ENCODE results near the gene TDRD7. TPM values are rescaled to one million over a fixed set of nuclear protein-coding genes. Genes with fewer than 3 reads are reported as not detected.

The TDRD7 gene
- polyA plus RNA-seq, 1 donor (not counting 4 experiments of a cell fraction or from before 2014, with no cell fraction given): 10.5 TPM

GRCh38 chr9:97386265-97386633 lies 25.6 kb upstream of the TDRD7 start:
- DNase-seq (ENCODE audit: low read depth, low spot score): no peak
- no peak overlapping the region for H3K27ac ChIP-seq (ENCODE audit: control insufficient read depth, insufficient read depth, low read length)
- H2AFZ ChIP-seq (ENCODE audit: control insufficient read depth, low read length): no peak overlapping the region
- dilution Hi-C loops (cut with MboI; ENCODE audit: extremely low pct_ligation_motif_present, low sequenced_read_pairs): no loop called here
- no peak overlapping the region for H3K4me2 ChIP-seq (ENCODE audit: control insufficient read depth, extremely low read depth, insufficient read depth, low read depth, low read length)
- H3K27me3 ChIP-seq (ENCODE audit: control insufficient read depth, extremely low read depth, insufficient read depth, low read length): peaks cover 6% of the 10 kb centered on the region
- TF ChIP-seq CTCF (optimal IDR thresholded peaks at IDR 0.05 in 1 of 3, IDR thresholded peaks at IDR 0.05 in 1 of 3, conservative IDR thresholded peaks at IDR 0.05 in 1 of 3; ENCODE audit: extremely low read depth in 1 of 3, insufficient read depth in 2 of 3, low read length in 3 of 3): no peak
- TF ChIP-seq EZH2 (IDR thresholded peaks at IDR 0.05; ENCODE audit: low read length): no peak
- no peaks in the 10 kb centered on the region for H3K79me2 ChIP-seq (ENCODE audit: control insufficient read depth, insufficient read depth, low read length)
- H3K36me3 ChIP-seq (ENCODE audit: control insufficient read depth in 2 of 2, extremely low read depth in 1 of 2, insufficient read depth in 2 of 2, low read length in 2 of 2): no peaks in the 10 kb centered on the region
- no peak overlapping the region for H3K9ac ChIP-seq (ENCODE audit: control insufficient read depth, extremely low read depth, insufficient read depth, low read length)
- H4K20me1 ChIP-seq (ENCODE audit: control insufficient read depth, extremely low read depth, insufficient read depth, low read length): no peaks in the 10 kb centered on the region
- no peak overlapping the region for H3K4me3 ChIP-seq (ENCODE audit: control insufficient read depth in 2 of 3, extremely low read depth in 1 of 3, insufficient read depth in 2 of 3, low read depth in 1 of 3, low read length in 3 of 3)
- FAIRE-seq: no peak
- no peaks in the 10 kb centered on the region for H3K9me3 ChIP-seq (ENCODE audit: control insufficient read depth, low read depth, low read length)
- no peaks in the 10 kb centered on the region for H3K4me1 ChIP-seq (ENCODE audit: control insufficient read depth, extremely low read depth, insufficient read depth, low read length)
- H3K9me1 ChIP-seq (ENCODE audit: control insufficient read depth, extremely low read depth, insufficient read depth, low read length): no peaks in the 10 kb centered on the region

GRCh38 chr9:97386733-97387503 lies 25.0 kb upstream of the TDRD7 start:
- Histone ChIP-seq H3K36me3 (ENCODE audit: control insufficient read depth in 2 of 2, extremely low read depth in 1 of 2, insufficient read depth in 2 of 2, low read length in 2 of 2) (no peaks in the 10 kb centered on the region), H3K9me3 (ENCODE audit: control insufficient read depth, low read depth, low read length) (no peaks in the 10 kb centered on the region), H3K4me2 (ENCODE audit: control insufficient read depth, extremely low read depth, insufficient read depth, low read depth, low read length) (no peak overlapping the region), H3K4me1 (ENCODE audit: control insufficient read depth, extremely low read depth, insufficient read depth, low read length) (no peaks in the 10 kb centered on the region), H3K4me3 (ENCODE audit: control insufficient read depth in 2 of 3, extremely low read depth in 1 of 3, insufficient read depth in 2 of 3, low read depth in 1 of 3, low read length in 3 of 3) (no peak overlapping the region), H3K9me1 (ENCODE audit: control insufficient read depth, extremely low read depth, insufficient read depth, low read length) (no peaks in the 10 kb centered on the region), H3K9ac (ENCODE audit: control insufficient read depth, extremely low read depth, insufficient read depth, low read length) (no peak overlapping the region), H3K27me3 (ENCODE audit: control insufficient read depth, extremely low read depth, insufficient read depth, low read length) (peaks cover 6% of the 10 kb centered on the region), H4K20me1 (ENCODE audit: control insufficient read depth, extremely low read depth, insufficient read depth, low read length) (no peaks in the 10 kb centered on the region), H3K27ac (ENCODE audit: control insufficient read depth, insufficient read depth, low read length) (no peak overlapping the region), H2AFZ (ENCODE audit: control insufficient read depth, low read length) (no peak overlapping the region), H3K79me2 (ENCODE audit: control insufficient read depth, insufficient read depth, low read length) (no peaks in the 10 kb centered on the region)
- FAIRE-seq (no peak), DNase-seq (ENCODE audit: low read depth, low spot score) (no peak)
- dilution Hi-C loops (cut with MboI; ENCODE audit: extremely low pct_ligation_motif_present, low sequenced_read_pairs): no loop called here
- TF ChIP-seq CTCF (optimal IDR thresholded peaks at IDR 0.05 in 1 of 3, IDR thresholded peaks at IDR 0.05 in 1 of 3, conservative IDR thresholded peaks at IDR 0.05 in 1 of 3; ENCODE audit: extremely low read depth in 1 of 3, insufficient read depth in 2 of 3, low read length in 3 of 3) (peak; percentile 91 to 98 (median 95)), EZH2 (IDR thresholded peaks at IDR 0.05; ENCODE audit: low read length) (no peak)

All from keratinocyte (primary cell).